Adrenal gland (tissue), 12 donors: ENCODE data around the gene TMEM8B. TPM values are rescaled to one million over a fixed set of nuclear protein-coding genes. Genes with fewer than 3 reads are reported as not detected.
"Not testable (repeated sequence)": the region's sequence is repeated elsewhere in the genome, so short reads cannot be mapped to it uniquely, and the experiment has no call there.

Experiments
- DNase-seq, 7 donors: peaks; one replicate each; pipeline ENCODE4 v3.0.0-alpha.2; 2019 to 2020
- H3K27ac ChIP-seq, 5 donors: fragments of 200-600 bp; sonication (generic) in 4 of 5; 1 replicate in 3 of 5; 2 replicates in 2 of 5; pipeline versions ENCODE4 v1.5.1 to v1.8.0; 2016 to 2020; ENCODE audit warnings: mild to moderate bottlenecking in 1 of 5
- H3K27me3 ChIP-seq: fragments of 200-600 bp; 2 replicates; pipeline ENCODE4 v1.8.0; 2021
- H3K36me3 ChIP-seq, 2 donors: fragments of 200-600 bp; replicated peaks in 1 of 2; 1 replicate in 1 of 2; 2 replicates in 1 of 2; pipeline versions ENCODE4 v1.5.1 to v1.8.0; 2018 to 2022
- H3K4me1 ChIP-seq, 2 donors: fragments of 200-600 bp; replicated peaks in 1 of 2; 1 replicate in 1 of 2; 2 replicates in 1 of 2; pipeline versions ENCODE4 v1.5.1 to v1.8.0; 2018 to 2021
- H3K4me3 ChIP-seq, 4 donors: fragments of 200-600 bp; sonication (generic) in 3 of 4; one replicate each; pipeline ENCODE4 v1.5.1; 2016 to 2018
- H3K9me3 ChIP-seq, 3 donors: fragments of 200-600 bp; sonication (generic) in 1 of 3; replicated peaks in 1 of 3; 1 replicate in 2 of 3; 2 replicates in 1 of 3; pipeline versions ENCODE4 v1.5.1 to v1.8.0; 2016 to 2021
- CTCF ChIP-seq, 6 experiments: fragments of 450-650 bp in 4 of 6; fragments of 200-600 bp in 2 of 6; sonication (generic) in 1 of 6; IDR thresholded peaks; 1 replicate in 5 of 6; 2 replicates in 1 of 6; pipeline versions ENCODE4 v1.5.1 to v1.8.0; 2016 to 2021; ENCODE audit warnings: antibody characterized with exemption in 6 of 6, mild to moderate bottlenecking in 2 of 6, moderate library complexity in 1 of 6
- POLR2A ChIP-seq, 2 donors: fragments of 450-650 bp; IDR thresholded peaks; one replicate each; pipeline ENCODE4 v1.6.1; 2017; ENCODE audit warnings: antibody characterized with exemption in 2 of 2, mild to moderate bottlenecking in 2 of 2, moderate library complexity in 1 of 2
- WGBS, 4 donors: extraction: QIAGEN DNeasy Blood & Tissue Kit in 2 of 4; methylation state at CpG; one replicate each; pipeline versions ENCODE4 v1.1.5 to v1.1.7; 2013 to 2017; 5-methylcytosine and 5-hydroxymethylcytosine counted together
- intact Hi-C, 2 donors: fragments of 100-400 bp; cut with DNase I; formaldehyde crosslinking; loops; one replicate each; pipeline versions ENCODE4 v1.14.1 to v1.15.0; 2022 to 2023
- polyA plus RNA-seq, 3 donors: library from polyadenylated mRNA; stranded (reverse); fragments of 200-250 nt in 2 of 3; fragments of 350-450 nt in 1 of 3; fragmentation: Illumina TruSeq in 1 of 3; extraction: RNeasy Lipid Tissue Mini Kit (QIAGEN cat#74804) in 1 of 3; gene quantifications; one replicate each; pipeline ENCODE4 v1.2.3, GENCODE V29; 2013 to 2014
- total RNA-seq, 9 donors: library from RNA; depleted of rRNA in 4 of 9; stranded (reverse); fragments of >200 nt in 4 of 9; fragments of 120-200 nt in 1 of 9; fragmentation: NEBNext Ultra II Directional in 1 of 9; extraction: Animal tissue kit (Norgen Biotek cat#: 25700) in 1 of 9; gene quantifications; one replicate each; pipeline versions ENCODE4 v1.1.0 to v1.2.4, GENCODE V29; 2013 to 2023
- donor health status: healthy with polysubstance abuse.
- donor health status: Bipolar disorder and iron deficiency.
- donor health status: DM: yes; HTN: yes; CAD: no.
- donor health status: DM: no; HTN: no; CAD: no.
- donor health status: DM: no; HTN: no; CAD: no.
- donor health status: DM: yes; HTN: yes; CAD: no.

The TMEM8B gene
- total and polyA plus RNA-seq, 12 donors = 5.5 to 43.6 (median 19.8) TPM

GRCh38 chr9:35892051-35892450, 63.0 kb downstream of the TMEM8B start:
- Histone ChIP-seq H3K36me3 (no peaks in the 10 kb centered on the region), H3K4me3 (no peak overlapping the region), H3K4me1 (no peaks in the 10 kb centered on the region), H3K9me3 (peaks cover 0 to 5% (median 0%) of the 10 kb centered on the region in 3 donors), H3K27me3 (peaks cover 11% of the 10 kb centered on the region), H3K27ac (no peak overlapping the region)
- TF ChIP-seq CTCF (IDR thresholded peaks at IDR 0.05) (no peak), POLR2A (IDR thresholded peaks at IDR 0.05) (no peak)
- 74 to 90% (median 79%) methylated on average over 1 of the region's 1 CpG for WGBS, 4 donors
- no peak for DNase-seq
- intact Hi-C loops = no loop called here

- Histone ChIP-seq H3K36me3 (no peaks in the 10 kb centered on the region), H3K4me1 (no peaks in the 10 kb centered on the region), H3K27me3 (peaks cover 19% of the 10 kb centered on the region), H3K27ac (no peak overlapping the region), H3K9me3 (no peaks in the 10 kb centered on the region), H3K4me3 (no peak overlapping the region)
- no peak for DNase-seq
- intact Hi-C loops = no loop called here
- TF ChIP-seq CTCF (IDR thresholded peaks at IDR 0.05) (no peak), POLR2A (IDR thresholded peaks at IDR 0.05) (no peak)
- 86 to 95% (median 90%) methylated on average over 2 of the region's 2 CpGs for WGBS, 4 donors
Observed at GRCh38 chr9:35896570-35896969, 67.5 kb downstream of the TMEM8B start.

- intact Hi-C loops, H3K4me1 ChIP-seq, H3K9me3 ChIP-seq, H3K27ac ChIP-seq, DNase-seq, H3K36me3 ChIP-seq, H3K4me3 ChIP-seq: not testable (repeated sequence)
- peaks cover 19% of the 10 kb centered on the region for H3K27me3 ChIP-seq
- WGBS, 4 donors = 77 to 97% (median 85%) methylated on average over 7 of the region's 7 CpGs
Observed at GRCh38 chr9:35897376-35898099, 68.5 kb downstream of the TMEM8B start.

- no peaks in the 10 kb centered on the region for H3K9me3 ChIP-seq
- DNase-seq = no peak
- no peaks in the 10 kb centered on the region for H3K36me3 ChIP-seq
- H3K27ac ChIP-seq = no peak overlapping the region
- no peak for TF ChIP-seq POLR2A (IDR thresholded peaks at IDR 0.05)
- TF ChIP-seq CTCF (IDR thresholded peaks at IDR 0.05) = no peak
- no peak overlapping the region for H3K4me3 ChIP-seq
- peaks cover 19% of the 10 kb centered on the region for H3K27me3 ChIP-seq
- no peaks in the 10 kb centered on the region for H3K4me1 ChIP-seq
- intact Hi-C loops = no loop called here
Observed at GRCh38 chr9:35898337-35898736, 69.3 kb downstream of the TMEM8B start.

- H3K36me3 ChIP-seq = no peaks in the 10 kb centered on the region
- no peaks in the 10 kb centered on the region for H3K4me1 ChIP-seq
- 84 to 92% (median 91%) methylated on average over 2 of the region's 2 CpGs for WGBS, 4 donors
- intact Hi-C loops = no loop called here
- peaks cover 19% of the 10 kb centered on the region for H3K27me3 ChIP-seq
- no peaks in the 10 kb centered on the region for H3K9me3 ChIP-seq
- DNase-seq = no peak
- H3K27ac ChIP-seq = no peak overlapping the region
- H3K4me3 ChIP-seq = no peak overlapping the region
- TF ChIP-seq POLR2A (IDR thresholded peaks at IDR 0.05) (no peak), CTCF (IDR thresholded peaks at IDR 0.05) (no peak)
Observed at GRCh38 chr9:35899021-35899420, 70.0 kb downstream of the TMEM8B start.
